ENCODE measurements around the gene TBX4. TPM values are rescaled to one million over a fixed set of nuclear protein-coding genes. Genes with fewer than 3 reads are reported as not detected.

Gene TBX4
- polyA plus RNA-seq, 3 donors: not detected

DNA sequence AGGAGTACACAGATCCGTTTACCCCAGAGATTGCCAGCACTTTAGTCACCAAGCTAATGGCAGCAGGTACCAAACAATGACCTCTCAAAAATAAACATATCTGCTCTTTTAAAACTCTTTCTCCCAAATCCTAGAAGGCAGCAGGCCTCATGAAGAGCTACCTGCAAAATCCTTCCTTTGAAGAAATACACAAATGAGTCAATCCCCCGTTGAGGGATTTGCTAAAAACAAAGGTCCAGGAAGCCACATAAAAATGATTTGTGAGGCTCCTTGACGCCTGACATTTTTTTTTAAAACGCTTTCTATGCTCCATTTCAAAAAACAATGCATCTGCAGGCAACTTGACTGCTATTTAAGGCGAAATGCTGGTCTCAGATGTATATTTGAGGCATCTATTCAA, 80.6 kb downstream of the TBX4 start:
- 65% methylated on average over 2 of the region's 5 CpGs for WGBS (ENCODE audit: insufficient coverage)
- H3K36me3 Mint-ChIP-seq: no peaks in the 10 kb centered on the region
- peaks cover 4% of the 10 kb centered on the region for H3K4me1 Mint-ChIP-seq
- H3K27me3 Mint-ChIP-seq (ENCODE audit: low read depth in 3 of 3): peaks cover 0 to 5% (median 4%) of the 10 kb centered on the region in 3 donors
- Histone ChIP-seq H3K9ac (ENCODE audit: insufficient read depth, low read length, poor library complexity, severe bottlenecking) (no peak overlapping the region), H3K27me3 (ENCODE audit: control insufficient read depth in 2 of 2, insufficient read depth in 2 of 2, low read length in 2 of 2) (no peaks in the 10 kb centered on the region), H3K36me3 (replicated peaks in 1 of 2; ENCODE audit: control insufficient read depth in 1 of 2, insufficient read depth in 2 of 2, low read length in 2 of 2) (no peaks in the 10 kb centered on the region), H3K4me1 (ENCODE audit: control insufficient read depth in 1 of 2, insufficient read depth in 2 of 2, low read length in 2 of 2) (no peaks in the 10 kb centered on the region), H4K20me1 (ENCODE audit: insufficient read depth, low read length) (no peaks in the 10 kb centered on the region), H3K9me3 (replicated peaks in 1 of 2; ENCODE audit: control insufficient read depth in 1 of 2, insufficient read depth in 1 of 2, low read length in 2 of 2) (no peaks in the 10 kb centered on the region), H3K4me2 (replicated peaks; ENCODE audit: extremely low read depth, low read length, poor library complexity, severe bottlenecking) (no peak overlapping the region), H3K79me2 (ENCODE audit: insufficient read depth, low read length) (no peaks in the 10 kb centered on the region), H3K27ac (ENCODE audit: low read depth in 1 of 2, low read length in 2 of 2) (no peak overlapping the region), H2AFZ (ENCODE audit: insufficient read depth, low read depth, low read length, poor library complexity, severe bottlenecking) (no peak overlapping the region), H3K4me3 (replicated peaks in 1 of 3; ENCODE audit: low read depth in 2 of 3, low read length in 3 of 3) (no peak overlapping the region)
- H3K9me3 Mint-ChIP-seq: peaks cover 0 to 5% (median 0%) of the 10 kb centered on the region in 7 donors
- TF ChIP-seq, protein P1, sequence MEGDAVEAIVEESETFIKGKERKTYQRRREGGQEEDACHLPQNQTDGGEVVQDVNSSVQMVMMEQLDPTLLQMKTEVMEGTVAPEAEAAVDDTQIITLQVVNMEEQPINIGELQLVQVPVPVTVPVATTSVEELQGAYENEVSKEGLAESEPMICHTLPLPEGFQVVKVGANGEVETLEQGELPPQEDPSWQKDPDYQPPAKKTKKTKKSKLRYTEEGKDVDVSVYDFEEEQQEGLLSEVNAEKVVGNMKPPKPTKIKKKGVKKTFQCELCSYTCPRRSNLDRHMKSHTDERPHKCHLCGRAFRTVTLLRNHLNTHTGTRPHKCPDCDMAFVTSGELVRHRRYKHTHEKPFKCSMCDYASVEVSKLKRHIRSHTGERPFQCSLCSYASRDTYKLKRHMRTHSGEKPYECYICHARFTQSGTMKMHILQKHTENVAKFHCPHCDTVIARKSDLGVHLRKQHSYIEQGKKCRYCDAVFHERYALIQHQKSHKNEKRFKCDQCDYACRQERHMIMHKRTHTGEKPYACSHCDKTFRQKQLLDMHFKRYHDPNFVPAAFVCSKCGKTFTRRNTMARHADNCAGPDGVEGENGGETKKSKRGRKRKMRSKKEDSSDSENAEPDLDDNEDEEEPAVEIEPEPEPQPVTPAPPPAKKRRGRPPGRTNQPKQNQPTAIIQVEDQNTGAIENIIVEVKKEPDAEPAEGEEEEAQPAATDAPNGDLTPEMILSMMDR (IDR thresholded peaks at IDR 0.05): no peak
- intact Hi-C loops (cut with micrococcal nuclease): no loop called here
- DNase-seq: no peak
- H3K27ac Mint-ChIP-seq: no peak overlapping the region
- H3K4me3 Mint-ChIP-seq: no peak overlapping the region

DNA sequence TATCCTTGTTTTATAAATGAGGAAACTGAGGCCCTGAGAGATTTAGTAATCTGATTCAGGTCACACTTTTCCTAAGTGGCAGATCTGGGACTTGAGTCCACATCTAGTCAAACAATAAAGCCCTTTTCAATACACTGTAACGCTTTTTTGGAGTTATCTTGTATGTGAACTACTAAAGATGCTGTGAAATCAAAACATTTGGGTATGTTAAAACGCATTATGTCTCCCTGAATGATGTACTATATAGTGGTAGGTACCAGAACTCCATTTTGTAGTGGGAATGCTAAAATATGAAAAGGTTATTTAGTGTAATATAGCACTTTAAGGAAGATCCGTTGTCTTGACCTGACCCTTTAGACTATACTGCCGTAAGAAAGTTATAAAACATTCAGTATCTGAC, 81.6 kb downstream of the TBX4 start:
- no peak overlapping the region for H3K4me2 ChIP-seq (replicated peaks; ENCODE audit: extremely low read depth, low read length, poor library complexity, severe bottlenecking)
- intact Hi-C loops (cut with micrococcal nuclease): no loop called here

More for the DNA sequence above, 81.6 kb downstream of the TBX4 start:
- H3K9me3 Mint-ChIP-seq: peaks cover 0 to 5% (median 0%) of the 10 kb centered on the region in 7 donors
- H3K79me2 ChIP-seq (ENCODE audit: insufficient read depth, low read length): no peaks in the 10 kb centered on the region
- H3K4me1 ChIP-seq (ENCODE audit: control insufficient read depth in 1 of 2, insufficient read depth in 2 of 2, low read length in 2 of 2): no peaks in the 10 kb centered on the region
- H3K9me3 ChIP-seq (replicated peaks in 1 of 2; ENCODE audit: control insufficient read depth in 1 of 2, insufficient read depth in 1 of 2, low read length in 2 of 2): no peaks in the 10 kb centered on the region
- H3K4me1 Mint-ChIP-seq: peaks cover 4% of the 10 kb centered on the region
- peaks cover 0 to 7% (median 4%) of the 10 kb centered on the region in 3 donors for H3K27me3 Mint-ChIP-seq (ENCODE audit: low read depth in 3 of 3)
- H3K4me3 ChIP-seq (replicated peaks in 1 of 3; ENCODE audit: low read depth in 2 of 3, low read length in 3 of 3): no peak overlapping the region
- no peak overlapping the region for H2AFZ ChIP-seq (ENCODE audit: insufficient read depth, low read depth, low read length, poor library complexity, severe bottlenecking)
- no peaks in the 10 kb centered on the region for H4K20me1 ChIP-seq (ENCODE audit: insufficient read depth, low read length)
- H3K36me3 Mint-ChIP-seq: no peaks in the 10 kb centered on the region
- 100% methylated on average over 1 of the region's 4 CpGs for WGBS (ENCODE audit: insufficient coverage)
- DNase-seq: no peak
- TF ChIP-seq, protein P1 (IDR thresholded peaks at IDR 0.05): no peak
- no peak overlapping the region for H3K27ac ChIP-seq (ENCODE audit: low read depth in 1 of 2, low read length in 2 of 2)
- H3K9ac ChIP-seq (ENCODE audit: insufficient read depth, low read length, poor library complexity, severe bottlenecking): no peak overlapping the region
- H3K4me3 Mint-ChIP-seq: no peak overlapping the region
- no peaks in the 10 kb centered on the region for H3K36me3 ChIP-seq (replicated peaks in 1 of 2; ENCODE audit: control insufficient read depth in 1 of 2, insufficient read depth in 2 of 2, low read length in 2 of 2)
- H3K27me3 ChIP-seq (ENCODE audit: control insufficient read depth in 2 of 2, insufficient read depth in 2 of 2, low read length in 2 of 2): no peaks in the 10 kb centered on the region
- no peak overlapping the region for H3K27ac Mint-ChIP-seq
